GM10847 (cell line): Measurements from ENCODE around the gene ABLIM1.

ENCODE experiments used
- POLR2A ChIP-seq: IDR thresholded peaks from 2 replicates; pipeline ENCODE4 v1.6.1; 2011; ENCODE audit not compliant: insufficient read length; ENCODE audit errors: extremely low read depth

ABLIM1 gene

GRCh38 chr10:114683593-114683992, 25.5 kb upstream of the ABLIM1 start:
- no peak for TF ChIP-seq POLR2A

- no peak for TF ChIP-seq POLR2A
Measured at GRCh38 chr10:114683162-114683561, 25.1 kb upstream of the ABLIM1 start.

- TF ChIP-seq POLR2A, result no peak
Measured at GRCh38 chr10:114682532-114682931, 24.5 kb upstream of the ABLIM1 start.

- TF ChIP-seq POLR2A, result no peak
Measured at GRCh38 chr10:114682121-114682520, 24.0 kb upstream of the ABLIM1 start.

GRCh38 chr10:114681542-114681941, 23.5 kb upstream of the ABLIM1 start:
- no peak for TF ChIP-seq POLR2A

- no peak for TF ChIP-seq POLR2A
Measured at GRCh38 chr10:114680543-114681117, 22.6 kb upstream of the ABLIM1 start.

- TF ChIP-seq POLR2A, result no peak
Measured at GRCh38 chr10:114679552-114679951, 21.5 kb upstream of the ABLIM1 start.

- no peak for TF ChIP-seq POLR2A
Measured at GRCh38 chr10:114678820-114679219, 20.7 kb upstream of the ABLIM1 start.

- no peak for TF ChIP-seq POLR2A
Measured at GRCh38 chr10:114678336-114678735, 20.3 kb upstream of the ABLIM1 start.

- no peak for TF ChIP-seq POLR2A
Measured at GRCh38 chr10:114674346-114674745, 16.3 kb upstream of the ABLIM1 start.

- no peak for TF ChIP-seq POLR2A
Measured at GRCh38 chr10:114669648-114670047, 11.6 kb upstream of the ABLIM1 start.

GRCh38 chr10:114668375-114669080, 10.5 kb upstream of the ABLIM1 start:
- no peak for TF ChIP-seq POLR2A

GRCh38 chr10:114665873-114666272, 7.8 kb upstream of the ABLIM1 start:
- no peak for TF ChIP-seq POLR2A

- no peak for TF ChIP-seq POLR2A
Measured at GRCh38 chr10:114665406-114665805, 7.3 kb upstream of the ABLIM1 start.

- no peak for TF ChIP-seq POLR2A
Measured at GRCh38 chr10:114664127-114664526, 6.1 kb upstream of the ABLIM1 start.

- no peak for TF ChIP-seq POLR2A
Measured at GRCh38 chr10:114663626-114664025, 5.6 kb upstream of the ABLIM1 start.
